Liver (tissue), 9 donors: ENCODE data around the gene RET. TPM values are rescaled to one million over a fixed set of nuclear protein-coding genes. Genes with fewer than 3 reads are reported as not detected.

Experiments used
- DNase-seq: peaks from one replicate; pipeline ENCODE4 v3.0.0-alpha.2; 2017; ENCODE audit warnings: low spot score
- H3K27ac ChIP-seq, 2 donors: one replicate each; pipeline ENCODE4 v1.7.0; 2013; ENCODE audit warnings: inconsistent platforms in 2 of 2, low read length in 2 of 2, control low read depth in 1 of 2, low read depth in 1 of 2, mild to moderate bottlenecking in 1 of 2
- H3K27me3 ChIP-seq, 4 donors: one replicate each; pipeline versions ENCODE4 v1.6.1 to v1.7.0; 2013; ENCODE audit warnings: low read length in 3 of 4, inconsistent platforms in 1 of 4, mild to moderate bottlenecking in 1 of 4, moderate library complexity in 1 of 4; ENCODE audit not compliant: control insufficient read depth in 4 of 4, insufficient read depth in 4 of 4
- H3K36me3 ChIP-seq, 4 donors: one replicate each; pipeline versions ENCODE4 v1.6.1 to v1.7.0; 2013; ENCODE audit warnings: low read length in 3 of 4, mild to moderate bottlenecking in 3 of 4, low read depth in 1 of 4, moderate library complexity in 1 of 4; ENCODE audit not compliant: control insufficient read depth in 4 of 4, insufficient read depth in 3 of 4
- H3K4me1 ChIP-seq, 4 donors: one replicate each; pipeline versions ENCODE4 v1.6.1 to v1.7.0; 2013; ENCODE audit warnings: low read length in 3 of 4, mild to moderate bottlenecking in 3 of 4, moderate library complexity in 1 of 4; ENCODE audit not compliant: control insufficient read depth in 4 of 4, insufficient read depth in 4 of 4
- H3K4me3 ChIP-seq, 3 donors: one replicate each; pipeline versions ENCODE4 v1.6.1 to v1.7.0; 2013; ENCODE audit warnings: low read length in 3 of 3, control low read depth in 1 of 3, low read depth in 1 of 3, mild to moderate bottlenecking in 1 of 3
- H3K9ac ChIP-seq, 2 donors: one replicate each; pipeline ENCODE4 v1.7.0; 2013; ENCODE audit warnings: low read length in 2 of 2, mild to moderate bottlenecking in 2 of 2, moderate library complexity in 2 of 2, control low read depth in 1 of 2, low read depth in 1 of 2
- H3K9me3 ChIP-seq, 4 donors: one replicate each; pipeline versions ENCODE4 v1.6.1 to v1.7.0; 2013; ENCODE audit warnings: low read length in 3 of 4; ENCODE audit not compliant: control insufficient read depth in 4 of 4
- EGR1 ChIP-seq, 2 donors: IDR thresholded peaks; 2 replicates each; pipeline ENCODE4 v1.6.1; 2016 to 2018; ENCODE audit warnings: antibody characterized with exemption in 2 of 2, low read depth in 2 of 2
- FOXA1 ChIP-seq: IDR thresholded peaks from 2 replicates; pipeline ENCODE4 v1.6.1; 2016; ENCODE audit warnings: antibody characterized with exemption
- FOXA2 ChIP-seq: IDR thresholded peaks from 2 replicates; pipeline ENCODE4 v1.6.1; 2016; ENCODE audit warnings: antibody characterized with exemption
- GABPA ChIP-seq, 2 donors: IDR thresholded peaks in 1 of 2; conservative IDR thresholded peaks in 1 of 2; 2 replicates each; pipeline ENCODE4 v1.6.1; 2016; ENCODE audit warnings: antibody characterized with exemption in 2 of 2, mild to moderate bottlenecking in 1 of 2, moderate library complexity in 1 of 2
- HNF4A ChIP-seq, 2 donors: conservative IDR thresholded peaks; 2 replicates each; pipeline ENCODE4 v1.6.1; 2016; ENCODE audit warnings: antibody characterized with exemption in 2 of 2, mild to moderate bottlenecking in 2 of 2
- JUND ChIP-seq, 2 donors: IDR thresholded peaks; 2 replicates each; pipeline ENCODE4 v1.6.1; 2016; ENCODE audit warnings: antibody characterized with exemption in 2 of 2
- NR2F2 ChIP-seq: IDR thresholded peaks from 2 replicates; pipeline ENCODE4 v1.6.1; 2016; ENCODE audit warnings: antibody characterized with exemption
- RAD21 ChIP-seq, 2 donors: IDR thresholded peaks; 2 replicates each; pipeline ENCODE4 v1.6.1; 2016; ENCODE audit warnings: antibody characterized with exemption in 2 of 2, mild to moderate bottlenecking in 2 of 2
- RXRA ChIP-seq, 2 donors: IDR thresholded peaks; 2 replicates each; pipeline ENCODE4 v1.6.1; 2017 to 2018; ENCODE audit warnings: antibody characterized with exemption in 2 of 2, mild to moderate bottlenecking in 1 of 2
- SP1 ChIP-seq: IDR thresholded peaks from 2 replicates; pipeline ENCODE4 v1.6.1; 2018; ENCODE audit warnings: antibody characterized with exemption, mild to moderate bottlenecking
- TAF1 ChIP-seq: conservative IDR thresholded peaks from 2 replicates; pipeline ENCODE4 v1.6.1; 2016; ENCODE audit warnings: antibody characterized with exemption, mild to moderate bottlenecking
- YY1 ChIP-seq: IDR thresholded peaks from 2 replicates; pipeline ENCODE4 v1.6.1; 2016; ENCODE audit warnings: antibody characterized with exemption, mild to moderate bottlenecking
- WGBS: extraction: QIAGEN DNeasy Blood & Tissue Kit; methylation state at CpG from one replicate; pipeline ENCODE4 v1.1.7; 2013; 5-methylcytosine and 5-hydroxymethylcytosine counted together
- polyA plus RNA-seq, 2 donors: library from polyadenylated mRNA; stranded (reverse) in 1 of 2; unstranded in 1 of 2; fragments of 200-250 nt in 1 of 2; fragments of >200 nt in 1 of 2; fragmentation: Nextera tagmentation in 1 of 2; extraction: Ambion mirVana in 1 of 2; gene quantifications; one replicate each; pipeline versions ENCODE4 v1.2.1 to v1.2.3, GENCODE V29; 2013 to 2015
- total RNA-seq, 2 donors: library from RNA; depleted of rRNA; stranded (reverse); fragments of >200 nt; gene quantifications; one replicate each; pipeline ENCODE4 v1.2.3, GENCODE V29; 2014
- TF ChIP-seq, protein P1 (sequence below): IDR thresholded peaks from 2 replicates; pipeline ENCODE4 v1.6.1; 2016; ENCODE audit warnings: antibody characterized with exemption, mild to moderate bottlenecking
- TF ChIP-seq, protein P2 (sequence below): IDR thresholded peaks from 2 replicates; pipeline ENCODE4 v1.6.1; 2016; ENCODE audit warnings: antibody characterized with exemption
- TF ChIP-seq, protein P3 (sequence below): IDR thresholded peaks from 2 replicates; pipeline ENCODE4 v1.6.1; 2016; ENCODE audit warnings: antibody characterized with exemption
- TF ChIP-seq, protein P4 (sequence below): fragments of 150-350 bp; IDR thresholded peaks from 2 replicates; pipeline ENCODE4 v1.5.1; 2017; ENCODE audit warnings: improper control_type of control experiment, low read depth, low read length; ENCODE audit not compliant: missing input control
- TF ChIP-seq, protein P5 (sequence below): IDR thresholded peaks from 2 replicates; pipeline ENCODE4 v1.6.1; 2016; ENCODE audit warnings: antibody characterized with exemption
- donor health status: healthy.
- donor health status: healthy.
- donor health status: healthy.
- donor health status: healthy.
- donor health status: healthy.

RET gene
- total and polyA plus RNA-seq, 4 donors, result 0.09 to 2.5 (median 0.33) TPM; not detected in 1

DNA sequence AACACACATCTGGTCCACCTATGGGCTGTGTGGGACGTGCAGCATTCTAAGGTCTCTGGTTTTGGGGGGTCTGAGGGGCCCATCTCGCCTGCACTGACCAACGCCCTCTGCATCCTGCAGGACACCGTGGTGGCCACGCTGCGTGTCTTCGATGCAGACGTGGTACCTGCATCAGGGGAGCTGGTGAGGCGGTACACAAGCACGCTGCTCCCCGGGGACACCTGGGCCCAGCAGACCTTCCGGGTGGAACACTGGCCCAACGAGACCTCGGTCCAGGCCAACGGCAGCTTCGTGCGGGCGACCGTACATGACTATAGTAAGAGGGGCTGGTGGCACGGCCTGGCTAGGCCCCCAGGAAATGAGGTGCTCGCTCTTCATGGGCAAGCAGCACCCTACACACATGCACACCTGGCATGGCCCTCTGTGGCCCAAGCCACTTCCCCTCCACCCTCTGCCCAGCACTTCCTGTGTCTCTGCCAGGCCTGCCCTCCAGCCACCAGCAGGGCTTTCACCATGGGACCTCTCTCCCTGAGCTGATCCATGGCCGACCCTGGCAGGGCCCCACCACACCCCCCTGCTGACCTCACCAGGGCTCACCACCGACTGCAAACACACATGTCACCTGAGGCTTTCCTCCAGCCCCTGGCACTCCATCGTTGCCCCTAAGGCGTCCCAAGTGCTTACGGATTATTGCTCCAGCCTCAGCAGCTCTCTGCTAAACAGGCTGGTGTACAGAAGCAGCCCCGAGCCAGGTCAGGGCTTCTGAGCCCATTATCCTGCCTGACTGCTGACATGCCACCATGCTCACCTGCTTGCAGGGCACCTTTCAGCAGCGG is 29.6 kb downstream of the RET start:
- no peaks in the 10 kb centered on the region for H3K27me3 ChIP-seq
- no peak for DNase-seq
- H3K27ac ChIP-seq, result no peak overlapping the region
- H3K4me1 ChIP-seq, result peaks cover 3 to 13% (median 8%) of the 10 kb centered on the region in 4 donors
- no peak overlapping the region for H3K4me3 ChIP-seq
- H3K36me3 ChIP-seq, result no peaks in the 10 kb centered on the region
- H3K9ac ChIP-seq, result no peak overlapping the region
- TF ChIP-seq TAF1, result no peak
- no peak for TF ChIP-seq NR2F2
- TF ChIP-seq YY1, result no peak
- 89% methylated on average over 28 of the region's 28 CpGs for WGBS
- no peaks in the 10 kb centered on the region for H3K9me3 ChIP-seq

DNA sequence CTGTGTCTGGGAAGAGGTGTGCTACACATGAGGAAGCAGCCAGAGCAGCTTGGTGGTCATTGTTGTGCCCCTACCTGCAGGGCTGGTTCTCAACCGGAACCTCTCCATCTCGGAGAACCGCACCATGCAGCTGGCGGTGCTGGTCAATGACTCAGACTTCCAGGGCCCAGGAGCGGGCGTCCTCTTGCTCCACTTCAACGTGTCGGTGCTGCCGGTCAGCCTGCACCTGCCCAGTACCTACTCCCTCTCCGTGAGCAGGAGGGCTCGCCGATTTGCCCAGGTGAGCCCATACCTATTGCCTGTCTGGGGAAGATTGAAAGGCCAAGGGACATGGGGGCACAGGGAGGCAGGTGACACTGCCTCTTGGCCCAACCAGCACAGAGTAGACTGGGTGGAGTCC is 32.1 kb downstream of the RET start:
- Histone ChIP-seq H3K27ac (no peak overlapping the region), H3K4me3 (no peak overlapping the region), H3K36me3 (no peaks in the 10 kb centered on the region), H3K9me3 (no peaks in the 10 kb centered on the region), H3K4me1 (peaks cover 3 to 13% (median 8%) of the 10 kb centered on the region in 4 donors), H3K9ac (no peak overlapping the region), H3K27me3 (no peaks in the 10 kb centered on the region)
- TF ChIP-seq RXRA (IDR thresholded peaks at IDR 0.05) (no peak), GABPA (IDR thresholded peaks at IDR 0.05 in 1 of 2, conservative IDR thresholded peaks at IDR 0.05 in 1 of 2) (no peak), FOXA2 (no peak), FOXA1 (no peak), SP1 (no peak), YY1 (no peak), HNF4A (conservative IDR thresholded peaks at IDR 0.05) (no peak)
- TF ChIP-seq, protein P1, sequence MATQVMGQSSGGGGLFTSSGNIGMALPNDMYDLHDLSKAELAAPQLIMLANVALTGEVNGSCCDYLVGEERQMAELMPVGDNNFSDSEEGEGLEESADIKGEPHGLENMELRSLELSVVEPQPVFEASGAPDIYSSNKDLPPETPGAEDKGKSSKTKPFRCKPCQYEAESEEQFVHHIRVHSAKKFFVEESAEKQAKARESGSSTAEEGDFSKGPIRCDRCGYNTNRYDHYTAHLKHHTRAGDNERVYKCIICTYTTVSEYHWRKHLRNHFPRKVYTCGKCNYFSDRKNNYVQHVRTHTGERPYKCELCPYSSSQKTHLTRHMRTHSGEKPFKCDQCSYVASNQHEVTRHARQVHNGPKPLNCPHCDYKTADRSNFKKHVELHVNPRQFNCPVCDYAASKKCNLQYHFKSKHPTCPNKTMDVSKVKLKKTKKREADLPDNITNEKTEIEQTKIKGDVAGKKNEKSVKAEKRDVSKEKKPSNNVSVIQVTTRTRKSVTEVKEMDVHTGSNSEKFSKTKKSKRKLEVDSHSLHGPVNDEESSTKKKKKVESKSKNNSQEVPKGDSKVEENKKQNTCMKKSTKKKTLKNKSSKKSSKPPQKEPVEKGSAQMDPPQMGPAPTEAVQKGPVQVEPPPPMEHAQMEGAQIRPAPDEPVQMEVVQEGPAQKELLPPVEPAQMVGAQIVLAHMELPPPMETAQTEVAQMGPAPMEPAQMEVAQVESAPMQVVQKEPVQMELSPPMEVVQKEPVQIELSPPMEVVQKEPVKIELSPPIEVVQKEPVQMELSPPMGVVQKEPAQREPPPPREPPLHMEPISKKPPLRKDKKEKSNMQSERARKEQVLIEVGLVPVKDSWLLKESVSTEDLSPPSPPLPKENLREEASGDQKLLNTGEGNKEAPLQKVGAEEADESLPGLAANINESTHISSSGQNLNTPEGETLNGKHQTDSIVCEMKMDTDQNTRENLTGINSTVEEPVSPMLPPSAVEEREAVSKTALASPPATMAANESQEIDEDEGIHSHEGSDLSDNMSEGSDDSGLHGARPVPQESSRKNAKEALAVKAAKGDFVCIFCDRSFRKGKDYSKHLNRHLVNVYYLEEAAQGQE, result no peak
- TF ChIP-seq, protein P2, sequence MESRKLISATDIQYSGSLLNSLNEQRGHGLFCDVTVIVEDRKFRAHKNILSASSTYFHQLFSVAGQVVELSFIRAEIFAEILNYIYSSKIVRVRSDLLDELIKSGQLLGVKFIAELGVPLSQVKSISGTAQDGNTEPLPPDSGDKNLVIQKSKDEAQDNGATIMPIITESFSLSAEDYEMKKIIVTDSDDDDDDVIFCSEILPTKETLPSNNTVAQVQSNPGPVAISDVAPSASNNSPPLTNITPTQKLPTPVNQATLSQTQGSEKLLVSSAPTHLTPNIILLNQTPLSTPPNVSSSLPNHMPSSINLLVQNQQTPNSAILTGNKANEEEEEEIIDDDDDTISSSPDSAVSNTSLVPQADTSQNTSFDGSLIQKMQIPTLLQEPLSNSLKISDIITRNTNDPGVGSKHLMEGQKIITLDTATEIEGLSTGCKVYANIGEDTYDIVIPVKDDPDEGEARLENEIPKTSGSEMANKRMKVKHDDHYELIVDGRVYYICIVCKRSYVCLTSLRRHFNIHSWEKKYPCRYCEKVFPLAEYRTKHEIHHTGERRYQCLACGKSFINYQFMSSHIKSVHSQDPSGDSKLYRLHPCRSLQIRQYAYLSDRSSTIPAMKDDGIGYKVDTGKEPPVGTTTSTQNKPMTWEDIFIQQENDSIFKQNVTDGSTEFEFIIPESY, result no peak
- WGBS, result 94% methylated on average over 12 of the region's 12 CpGs
- no peak for DNase-seq

DNA sequence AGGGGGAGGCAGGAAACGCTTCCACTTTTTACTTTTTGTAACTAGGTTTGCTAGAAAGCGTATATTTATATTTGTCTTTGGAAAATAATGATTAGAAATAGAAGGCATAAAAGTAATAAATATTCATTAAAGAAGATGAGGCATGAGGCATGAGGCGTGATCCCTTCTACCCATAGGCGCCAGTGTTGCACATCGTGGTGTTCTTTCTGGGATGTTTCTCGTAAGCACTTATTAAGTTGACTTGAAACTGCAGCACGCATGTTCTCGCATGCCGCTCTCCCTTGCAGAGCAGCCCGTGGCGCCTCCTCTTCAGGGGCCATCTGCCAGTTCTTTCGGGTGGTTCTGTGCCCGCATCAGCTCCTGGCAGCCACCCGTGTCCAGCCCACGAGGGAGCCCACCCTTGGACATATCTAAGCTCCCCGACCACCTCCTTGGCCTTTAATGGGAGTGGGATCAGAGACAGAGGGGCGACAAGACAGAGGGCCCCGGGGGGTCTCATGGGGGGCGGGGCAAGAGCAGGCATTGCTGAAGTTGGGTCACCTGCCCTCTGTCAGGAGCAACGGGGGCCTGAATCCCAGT is 32.9 kb downstream of the RET start:
- Histone ChIP-seq H3K27ac (no peak overlapping the region), H3K36me3 (no peaks in the 10 kb centered on the region), H3K4me3 (no peak overlapping the region), H3K27me3 (no peaks in the 10 kb centered on the region), H3K9me3 (no peaks in the 10 kb centered on the region), H3K4me1 (peaks cover 3 to 10% (median 7%) of the 10 kb centered on the region in 4 donors), H3K9ac (no peak overlapping the region)
- WGBS, result 87% methylated on average over 20 of the region's 20 CpGs
- DNase-seq, result no peak
- TF ChIP-seq, protein P3, sequence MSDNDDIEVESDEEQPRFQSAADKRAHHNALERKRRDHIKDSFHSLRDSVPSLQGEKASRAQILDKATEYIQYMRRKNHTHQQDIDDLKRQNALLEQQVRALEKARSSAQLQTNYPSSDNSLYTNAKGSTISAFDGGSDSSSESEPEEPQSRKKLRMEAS, result no peak
- TF ChIP-seq JUND (IDR thresholded peaks at IDR 0.05), result no peak
- TF ChIP-seq, protein P4, sequence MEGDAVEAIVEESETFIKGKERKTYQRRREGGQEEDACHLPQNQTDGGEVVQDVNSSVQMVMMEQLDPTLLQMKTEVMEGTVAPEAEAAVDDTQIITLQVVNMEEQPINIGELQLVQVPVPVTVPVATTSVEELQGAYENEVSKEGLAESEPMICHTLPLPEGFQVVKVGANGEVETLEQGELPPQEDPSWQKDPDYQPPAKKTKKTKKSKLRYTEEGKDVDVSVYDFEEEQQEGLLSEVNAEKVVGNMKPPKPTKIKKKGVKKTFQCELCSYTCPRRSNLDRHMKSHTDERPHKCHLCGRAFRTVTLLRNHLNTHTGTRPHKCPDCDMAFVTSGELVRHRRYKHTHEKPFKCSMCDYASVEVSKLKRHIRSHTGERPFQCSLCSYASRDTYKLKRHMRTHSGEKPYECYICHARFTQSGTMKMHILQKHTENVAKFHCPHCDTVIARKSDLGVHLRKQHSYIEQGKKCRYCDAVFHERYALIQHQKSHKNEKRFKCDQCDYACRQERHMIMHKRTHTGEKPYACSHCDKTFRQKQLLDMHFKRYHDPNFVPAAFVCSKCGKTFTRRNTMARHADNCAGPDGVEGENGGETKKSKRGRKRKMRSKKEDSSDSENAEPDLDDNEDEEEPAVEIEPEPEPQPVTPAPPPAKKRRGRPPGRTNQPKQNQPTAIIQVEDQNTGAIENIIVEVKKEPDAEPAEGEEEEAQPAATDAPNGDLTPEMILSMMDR, result no peak
- TF ChIP-seq, protein P2, result no peak
- no peak for TF ChIP-seq NR2F2
- TF ChIP-seq FOXA1, result no peak
- TF ChIP-seq, protein P5, sequence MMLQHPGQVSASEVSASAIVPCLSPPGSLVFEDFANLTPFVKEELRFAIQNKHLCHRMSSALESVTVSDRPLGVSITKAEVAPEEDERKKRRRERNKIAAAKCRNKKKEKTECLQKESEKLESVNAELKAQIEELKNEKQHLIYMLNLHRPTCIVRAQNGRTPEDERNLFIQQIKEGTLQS, result no peak
- TF ChIP-seq HNF4A (conservative IDR thresholded peaks at IDR 0.05), result no peak
- no peak for TF ChIP-seq RAD21 (IDR thresholded peaks at IDR 0.05)
- no peak for TF ChIP-seq EGR1 (IDR thresholded peaks at IDR 0.05; ENCODE audit: low read depth in 2 of 2)
